ENCODE data around the gene TNS1.

- no peak for TF ChIP-seq CTCF (IDR thresholded peaks at IDR 0.05; ENCODE audit: low read length)
- no peak for TF ChIP-seq EZH2 (optimal IDR thresholded peaks at IDR 0.05; ENCODE audit: low read depth, low read length)
- TF ChIP-seq EZH2phosphoT487 (IDR thresholded peaks at IDR 0.05; ENCODE audit: low read length), result no peak
Measured at GRCh38 chr2:217990389-217990788, 12.4 kb downstream of the TNS1 start.

Data from MM.1S (cell line).